ENCODE results near the gene ZNF485. TPM values are rescaled to one million over a fixed set of nuclear protein-coding genes. Genes with fewer than 3 reads are reported as not detected.

The ZNF485 gene
- total and polyA plus RNA-seq, 10 of the 15 experiments (the other 5 are each of a cell fraction or from before 2014, with no cell fraction given), result 3.2 to 7.6 (median 5.1) TPM

GRCh38 chr10:43610636-43611035 is 4.4 kb downstream of the ZNF485 start (continued):
- no peak for TF ChIP-seq ZBTB4 (CRISPR knock-in tag; IDR thresholded peaks at IDR 0.05)
- no peak for TF ChIP-seq NRF1 (conservative IDR thresholded peaks at IDR 0.05; ENCODE audit: low read depth, low read length)
- TF ChIP-seq FOXK2 (IDR thresholded peaks at IDR 0.05), result no peak

- Histone ChIP-seq H3K4me1 (ENCODE audit: control insufficient read depth, insufficient read depth, low read length) (no peaks in the 10 kb centered on the region), H4K20me1 (ENCODE audit: control insufficient read depth, insufficient read depth) (no peaks in the 10 kb centered on the region), H3K4me2 (ENCODE audit: control insufficient read depth, insufficient read depth) (no peak overlapping the region), H3K4me3 (no peak overlapping the region), H3K9ac (ENCODE audit: control insufficient read depth, insufficient read depth, low read length) (no peak overlapping the region), H3K36me3 (ENCODE audit: control insufficient read depth in 2 of 2, insufficient read depth in 2 of 2, low read length in 1 of 2) (peaks cover 0 to 3% of the 10 kb centered on the region in 2 experiments), H3K79me2 (ENCODE audit: control insufficient read depth, insufficient read depth, low read length) (no peaks in the 10 kb centered on the region), H2AFZ (ENCODE audit: control insufficient read depth, low read depth, low read length) (no peak overlapping the region), H3K9me3 (replicated peaks; ENCODE audit: control insufficient read depth, insufficient read depth, low read length) (peaks cover 27% of the 10 kb centered on the region), H3K27me3 (replicated peaks in 1 of 2; ENCODE audit: control insufficient read depth in 2 of 2, insufficient read depth in 2 of 2, low read length in 1 of 2) (no peaks in the 10 kb centered on the region), H3K27ac (ENCODE audit: control insufficient read depth, insufficient read depth) (no peak overlapping the region)
- ChIA-PET CTCF (no interaction called here), RAD21 (ENCODE audit: unreplicated experiment) (no interaction called here), POLR2A (no interaction called here), SMC1A (ENCODE audit: uncharacterized antibody, unreplicated experiment) (interaction anchor here (0.6 kb wide), 1 partner anchor 12 kb away, joined by 3 read pairs; no protein-coding TSS in a partner anchor)
- no peak for FAIRE-seq
- 61% methylated on average over 6 of the region's 6 CpGs for WGBS (ENCODE audit: insufficient coverage, insufficient replicate concordance, low lambda C conversion rate, missing lambda C conversion rate)
- ATAC-seq, result no peak
- TF ChIP-seq SREBF2 (IDR thresholded peaks at IDR 0.05; ENCODE audit: low read length) (no peak), JUNB (IDR thresholded peaks at IDR 0.05) (no peak)
- BruUV-seq (replicated peaks), result no TSS peak
- in situ Hi-C loops (cut with MboI), result no loop called here
- no peak for DNase-seq (ENCODE audit: low read depth, low spot score)
- intact Hi-C loops (cut with micrococcal nuclease; ENCODE audit: unreplicated experiment), result no loop called here
These were observed 10.6 kb downstream of the ZNF485 start for GRCh38 chr10:43616697-43617370.
